ENCODE results near the gene ISM2.

DNA sequence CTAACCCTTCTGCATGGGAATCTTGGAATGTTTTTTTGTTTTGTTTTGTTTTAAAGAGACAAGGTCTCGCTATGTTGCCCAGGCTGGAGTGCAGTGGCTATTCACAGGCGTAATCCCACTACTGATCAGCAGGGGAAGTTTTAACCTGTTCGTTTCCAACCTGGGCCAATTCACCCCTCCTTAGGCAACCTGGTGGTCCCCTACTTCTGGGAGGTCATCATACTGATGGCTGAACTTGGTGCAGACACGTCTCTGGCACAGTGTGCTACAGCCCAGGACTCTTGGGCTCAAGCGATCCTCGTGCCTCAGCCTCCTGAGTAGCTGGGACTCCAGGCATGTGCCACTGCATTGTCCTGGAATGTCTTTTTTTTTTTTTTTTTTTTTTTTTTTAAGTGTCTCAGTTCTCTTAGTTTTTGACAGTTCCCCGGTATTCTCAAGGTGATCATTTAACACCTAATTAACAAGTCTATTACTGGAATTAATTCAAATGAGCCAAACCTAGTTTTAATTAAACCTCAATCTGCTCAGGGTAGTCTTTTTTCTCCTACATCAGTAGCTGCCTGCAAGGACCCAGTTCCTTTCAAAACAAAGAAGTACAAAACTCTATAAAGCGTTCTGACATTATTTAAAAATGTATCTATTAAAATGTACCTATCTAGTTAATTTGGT, 49.0 kb upstream of the ISM2 start:
- TF ChIP-seq CTCF (IDR thresholded peaks at IDR 0.05) (no peak), POLR2A (IDR thresholded peaks at IDR 0.05) (no peak), EP300 (IDR thresholded peaks at IDR 0.05) (no peak)
